GM15510 (cell line): ENCODE measurements around the gene RPLP2.

ENCODE experiments used
- POLR2A ChIP-seq: IDR thresholded peaks from 3 replicates; pipeline ENCODE4 v1.6.1; 2011; ENCODE audit warnings: borderline replicate concordance; ENCODE audit not compliant: insufficient read length; ENCODE audit errors: extremely low read depth

The RPLP2 gene

GRCh38 chr11:829176-829846 lies 19.5 kb downstream of the RPLP2 start:
- TF ChIP-seq POLR2A = no peak

DNA sequence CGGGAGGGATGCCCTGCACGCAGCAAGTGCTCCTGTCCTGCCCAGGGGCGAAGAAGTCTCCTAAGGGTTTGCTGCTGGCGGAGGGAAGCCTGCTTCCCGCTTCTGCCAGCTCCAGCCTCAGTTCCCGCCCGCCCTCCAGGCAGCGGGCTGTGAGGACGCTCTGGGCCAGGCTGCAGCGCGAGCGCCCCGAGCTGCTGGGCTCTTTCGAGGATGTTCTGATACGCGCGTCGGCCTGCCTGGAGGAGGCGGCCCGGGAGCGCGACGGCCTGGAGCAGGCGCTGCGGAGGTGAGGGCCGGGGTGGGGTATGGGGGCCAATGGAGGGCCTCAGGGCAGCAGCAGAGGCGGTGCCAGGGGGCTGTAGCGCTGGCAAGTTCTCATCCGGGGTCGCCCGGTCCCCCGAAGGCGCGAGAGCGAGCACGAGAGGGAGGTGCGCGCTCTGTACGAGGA lies 20.1 kb downstream of the RPLP2 start:
- peak; percentile 7 for TF ChIP-seq POLR2A

DNA sequence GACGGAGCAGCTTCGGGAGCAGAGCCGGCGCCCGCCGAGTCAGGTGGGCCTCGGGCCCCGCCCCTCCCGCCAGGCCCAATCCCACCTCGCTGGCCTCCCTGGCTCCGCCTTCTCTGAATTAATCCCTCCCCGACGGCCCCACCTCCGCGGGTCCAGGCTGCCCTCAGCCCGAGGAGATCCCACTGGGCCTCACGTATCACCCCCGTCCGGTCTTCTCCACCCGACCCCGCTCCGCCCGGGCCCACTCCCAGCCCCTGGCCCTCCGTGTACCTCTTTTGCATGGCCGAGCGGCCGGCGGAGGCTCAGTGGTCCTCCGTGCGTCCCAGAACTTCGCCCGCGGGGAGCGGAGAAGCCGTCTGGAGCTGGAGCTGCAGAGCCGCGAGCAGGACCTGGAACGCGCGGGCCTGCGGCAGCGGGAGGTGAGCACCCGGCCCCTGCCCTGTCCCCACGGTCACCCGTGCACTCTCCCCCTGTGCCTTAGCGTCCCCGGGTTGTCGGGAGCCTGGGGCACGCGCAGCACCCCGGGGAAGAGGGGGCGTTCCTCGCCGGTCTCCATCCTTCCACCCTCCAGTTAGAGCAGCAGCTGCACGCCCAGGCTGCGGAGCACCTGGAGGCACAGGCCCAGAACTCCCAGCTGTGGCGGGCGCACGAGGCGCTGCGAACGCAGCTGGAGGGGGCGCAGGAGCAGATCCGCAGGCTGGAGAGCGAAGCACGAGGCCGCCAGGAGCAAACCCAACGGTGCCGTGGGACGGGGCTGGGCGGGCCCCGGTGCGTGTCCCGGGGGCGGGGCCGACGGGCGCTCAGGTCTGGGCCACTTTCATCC lies 20.7 kb downstream of the RPLP2 start:
- TF ChIP-seq POLR2A = no peak

DNA sequence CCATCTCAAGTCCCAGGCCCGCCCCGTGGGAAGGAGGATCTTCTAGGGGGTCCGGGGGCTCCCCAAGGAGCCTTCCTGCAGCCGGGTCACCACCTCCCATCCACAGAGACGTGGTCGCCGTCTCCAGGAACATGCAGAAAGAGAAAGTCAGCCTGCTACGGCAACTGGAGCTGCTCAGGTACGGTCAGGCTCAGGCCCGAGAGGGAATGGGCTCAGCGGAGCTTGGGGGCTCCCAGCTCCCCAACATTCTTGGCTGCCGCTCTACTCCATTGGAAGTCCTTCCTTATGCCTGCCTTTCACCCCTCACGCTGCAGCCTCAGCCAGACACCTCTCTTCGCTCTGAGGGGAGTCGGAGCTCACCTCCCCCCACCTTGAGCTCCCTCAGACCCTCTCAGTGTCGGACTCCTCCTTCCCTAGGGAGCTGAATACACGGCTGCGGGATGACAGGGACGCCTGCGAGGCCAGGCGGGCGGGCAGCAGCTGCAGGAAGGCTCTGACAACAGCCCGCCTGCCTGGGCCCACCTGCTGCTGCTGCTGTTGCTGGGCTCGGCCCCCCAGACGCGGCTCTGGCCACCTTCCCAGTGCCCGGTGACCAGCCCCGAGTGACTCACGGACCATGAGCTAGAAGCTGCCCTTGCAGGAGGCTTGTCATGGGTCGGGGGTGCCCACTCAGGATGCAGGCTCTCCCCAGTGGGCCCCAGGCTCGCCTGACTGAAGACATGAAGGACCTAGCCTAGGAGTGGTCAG lies 21.5 kb downstream of the RPLP2 start:
- no peak for TF ChIP-seq POLR2A

GRCh38 chr11:831961-832528 lies 22.3 kb downstream of the RPLP2 start:
- TF ChIP-seq POLR2A = no peak

- TF ChIP-seq POLR2A = peak; percentile 52
These were observed 22.9 kb downstream of the RPLP2 start, which contains the start of gene CD151 for GRCh38 chr11:832529-833113. TSS of gene CD151 (plus strand) at chr11:832952. CDS start at chr11:836070, 3,118 bp downstream.

DNA sequence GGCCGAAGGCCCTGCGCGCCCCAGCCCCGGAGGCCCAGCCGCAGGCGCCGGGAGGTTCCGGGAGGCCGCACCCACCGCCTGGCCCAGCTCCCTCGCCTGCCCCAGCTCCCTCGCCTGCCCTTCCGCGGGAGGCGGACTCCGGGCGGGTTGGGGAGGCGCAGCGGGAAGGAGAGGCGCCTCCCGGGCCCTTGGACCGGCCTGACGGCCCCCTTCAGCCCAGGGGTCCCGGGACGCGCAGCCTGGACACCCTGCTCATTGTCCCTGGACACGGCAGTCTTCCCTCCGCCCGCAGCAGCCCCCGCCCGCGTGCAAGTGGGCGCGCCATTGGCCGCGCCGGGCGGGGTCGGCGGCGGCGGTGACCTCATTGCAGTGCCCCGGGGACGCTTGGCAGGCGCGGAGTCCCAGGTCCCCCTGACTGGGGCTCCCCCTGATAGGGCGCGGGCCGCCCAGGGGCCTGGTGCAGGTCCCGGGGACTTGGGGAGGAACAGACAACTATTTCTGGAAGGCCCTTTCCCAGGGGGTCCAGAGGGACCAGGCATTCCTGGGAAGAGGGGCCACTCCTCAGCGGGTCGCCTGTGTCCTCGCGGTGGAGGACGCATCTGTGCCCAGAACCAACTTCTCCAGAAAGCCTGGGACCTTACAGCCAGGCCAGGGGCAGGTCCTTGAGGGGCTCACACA lies 23.5 kb downstream of the RPLP2 start:
- TF ChIP-seq POLR2A = no peak

DNA sequence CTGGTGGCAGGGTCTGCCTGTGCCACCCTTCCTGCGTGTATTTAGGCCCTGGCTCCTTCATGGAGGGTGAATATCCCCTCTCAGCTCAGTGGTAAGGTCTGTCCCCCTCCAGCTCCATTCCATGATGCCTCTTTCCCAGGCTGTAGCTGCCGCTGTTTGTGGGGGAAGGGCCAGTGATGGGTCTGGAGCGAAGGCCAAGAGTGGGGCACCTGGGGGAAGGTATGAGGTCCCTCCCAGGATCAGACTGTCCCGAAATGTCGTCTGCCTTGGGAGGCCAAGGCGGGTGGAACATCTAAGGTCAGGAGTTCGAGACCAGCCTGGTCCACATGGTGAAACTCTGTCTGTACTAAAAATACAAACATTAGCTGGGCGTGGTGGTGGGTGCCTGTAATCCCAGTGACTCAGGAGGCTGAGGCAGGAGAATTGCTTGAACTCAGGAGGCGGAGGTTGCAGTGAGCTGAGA lies 24.1 kb downstream of the RPLP2 start:
- TF ChIP-seq POLR2A = no peak

DNA sequence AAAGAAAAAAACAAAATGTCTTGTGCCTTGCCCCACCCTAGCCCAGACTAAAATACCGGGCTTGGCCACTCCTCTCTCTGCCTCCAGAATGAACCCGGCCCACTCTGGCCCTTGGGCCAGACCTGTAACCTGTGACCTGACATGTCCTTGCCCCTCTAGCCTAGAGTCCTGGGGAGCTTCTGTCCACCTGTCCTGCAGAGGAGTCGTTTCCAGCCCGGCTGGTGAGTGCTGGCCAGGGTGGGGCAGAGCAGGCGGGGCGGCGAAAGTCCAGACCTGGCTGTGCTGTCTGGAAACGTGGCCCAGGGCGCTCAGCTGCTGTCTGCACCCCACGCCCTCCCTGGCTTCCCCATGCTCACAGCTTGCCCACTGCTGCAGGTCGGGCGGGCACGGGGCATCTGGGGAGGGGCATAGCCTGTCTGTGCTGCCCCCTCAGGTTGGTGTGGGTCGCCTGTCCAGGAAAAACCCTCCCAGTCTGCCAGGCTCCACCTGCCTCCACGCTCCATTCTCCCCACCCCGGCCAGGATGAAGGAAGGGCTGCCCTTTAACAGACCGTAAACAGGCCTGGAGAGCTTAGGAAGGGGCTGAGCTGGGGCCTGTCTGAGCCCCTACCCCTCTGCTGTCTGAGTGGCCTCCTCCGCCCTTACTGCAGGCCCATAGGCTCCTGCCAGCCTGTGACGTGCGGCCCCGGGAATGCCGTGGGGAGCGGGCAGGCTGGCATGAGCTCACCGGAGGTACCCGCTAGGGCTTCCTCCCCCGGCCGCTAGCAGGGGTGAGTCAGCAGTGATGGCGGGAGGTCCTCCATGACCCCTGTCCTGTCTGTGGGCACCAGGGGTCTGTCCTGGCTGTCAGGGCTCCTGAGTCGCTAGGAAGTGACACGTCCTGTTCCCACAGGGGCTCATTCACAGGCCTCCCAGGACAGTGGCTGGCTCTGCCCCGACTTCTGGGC lies 24.9 kb downstream of the RPLP2 start:
- TF ChIP-seq POLR2A = no peak

GRCh38 chr11:836274-836673 lies 26.5 kb downstream of the RPLP2 start:
- TF ChIP-seq POLR2A = no peak

GRCh38 chr11:836700-837099 lies 26.9 kb downstream of the RPLP2 start:
- no peak for TF ChIP-seq POLR2A

- TF ChIP-seq POLR2A = no peak
These were observed 27.6 kb downstream of the RPLP2 start for GRCh38 chr11:837189-837989.
